ENCODE data around the gene ZNF740. TPM values are rescaled to one million over a fixed set of nuclear protein-coding genes. Genes with fewer than 3 reads are reported as not detected.

The ZNF740 gene
- total and polyA plus RNA-seq, 2 of the 8 experiments (the other 6 are each of a cell fraction or from before 2014, with no cell fraction given), result 8.2 to 40.0 TPM

DNA sequence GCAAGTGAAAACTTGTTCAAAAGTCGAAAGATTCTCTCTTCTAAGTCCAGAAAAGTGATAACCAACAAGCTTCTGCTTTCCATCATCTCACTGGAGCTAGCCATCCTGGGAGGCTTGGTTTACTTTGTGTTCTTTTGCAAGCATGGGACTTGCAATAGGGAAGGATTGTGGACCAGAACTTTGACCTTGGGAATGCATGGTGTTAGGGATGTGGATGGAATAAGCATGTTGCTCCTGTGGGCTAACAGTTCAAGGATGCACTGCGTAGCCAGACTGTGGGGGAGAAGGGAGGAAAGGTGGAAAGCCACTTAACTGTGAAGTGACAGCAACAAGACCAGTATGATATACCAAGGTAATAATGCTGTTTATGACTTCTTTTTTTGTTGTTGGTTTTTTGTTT is 48.7 kb upstream of the ZNF740 start (continued):
- TF ChIP-seq, protein P1, sequence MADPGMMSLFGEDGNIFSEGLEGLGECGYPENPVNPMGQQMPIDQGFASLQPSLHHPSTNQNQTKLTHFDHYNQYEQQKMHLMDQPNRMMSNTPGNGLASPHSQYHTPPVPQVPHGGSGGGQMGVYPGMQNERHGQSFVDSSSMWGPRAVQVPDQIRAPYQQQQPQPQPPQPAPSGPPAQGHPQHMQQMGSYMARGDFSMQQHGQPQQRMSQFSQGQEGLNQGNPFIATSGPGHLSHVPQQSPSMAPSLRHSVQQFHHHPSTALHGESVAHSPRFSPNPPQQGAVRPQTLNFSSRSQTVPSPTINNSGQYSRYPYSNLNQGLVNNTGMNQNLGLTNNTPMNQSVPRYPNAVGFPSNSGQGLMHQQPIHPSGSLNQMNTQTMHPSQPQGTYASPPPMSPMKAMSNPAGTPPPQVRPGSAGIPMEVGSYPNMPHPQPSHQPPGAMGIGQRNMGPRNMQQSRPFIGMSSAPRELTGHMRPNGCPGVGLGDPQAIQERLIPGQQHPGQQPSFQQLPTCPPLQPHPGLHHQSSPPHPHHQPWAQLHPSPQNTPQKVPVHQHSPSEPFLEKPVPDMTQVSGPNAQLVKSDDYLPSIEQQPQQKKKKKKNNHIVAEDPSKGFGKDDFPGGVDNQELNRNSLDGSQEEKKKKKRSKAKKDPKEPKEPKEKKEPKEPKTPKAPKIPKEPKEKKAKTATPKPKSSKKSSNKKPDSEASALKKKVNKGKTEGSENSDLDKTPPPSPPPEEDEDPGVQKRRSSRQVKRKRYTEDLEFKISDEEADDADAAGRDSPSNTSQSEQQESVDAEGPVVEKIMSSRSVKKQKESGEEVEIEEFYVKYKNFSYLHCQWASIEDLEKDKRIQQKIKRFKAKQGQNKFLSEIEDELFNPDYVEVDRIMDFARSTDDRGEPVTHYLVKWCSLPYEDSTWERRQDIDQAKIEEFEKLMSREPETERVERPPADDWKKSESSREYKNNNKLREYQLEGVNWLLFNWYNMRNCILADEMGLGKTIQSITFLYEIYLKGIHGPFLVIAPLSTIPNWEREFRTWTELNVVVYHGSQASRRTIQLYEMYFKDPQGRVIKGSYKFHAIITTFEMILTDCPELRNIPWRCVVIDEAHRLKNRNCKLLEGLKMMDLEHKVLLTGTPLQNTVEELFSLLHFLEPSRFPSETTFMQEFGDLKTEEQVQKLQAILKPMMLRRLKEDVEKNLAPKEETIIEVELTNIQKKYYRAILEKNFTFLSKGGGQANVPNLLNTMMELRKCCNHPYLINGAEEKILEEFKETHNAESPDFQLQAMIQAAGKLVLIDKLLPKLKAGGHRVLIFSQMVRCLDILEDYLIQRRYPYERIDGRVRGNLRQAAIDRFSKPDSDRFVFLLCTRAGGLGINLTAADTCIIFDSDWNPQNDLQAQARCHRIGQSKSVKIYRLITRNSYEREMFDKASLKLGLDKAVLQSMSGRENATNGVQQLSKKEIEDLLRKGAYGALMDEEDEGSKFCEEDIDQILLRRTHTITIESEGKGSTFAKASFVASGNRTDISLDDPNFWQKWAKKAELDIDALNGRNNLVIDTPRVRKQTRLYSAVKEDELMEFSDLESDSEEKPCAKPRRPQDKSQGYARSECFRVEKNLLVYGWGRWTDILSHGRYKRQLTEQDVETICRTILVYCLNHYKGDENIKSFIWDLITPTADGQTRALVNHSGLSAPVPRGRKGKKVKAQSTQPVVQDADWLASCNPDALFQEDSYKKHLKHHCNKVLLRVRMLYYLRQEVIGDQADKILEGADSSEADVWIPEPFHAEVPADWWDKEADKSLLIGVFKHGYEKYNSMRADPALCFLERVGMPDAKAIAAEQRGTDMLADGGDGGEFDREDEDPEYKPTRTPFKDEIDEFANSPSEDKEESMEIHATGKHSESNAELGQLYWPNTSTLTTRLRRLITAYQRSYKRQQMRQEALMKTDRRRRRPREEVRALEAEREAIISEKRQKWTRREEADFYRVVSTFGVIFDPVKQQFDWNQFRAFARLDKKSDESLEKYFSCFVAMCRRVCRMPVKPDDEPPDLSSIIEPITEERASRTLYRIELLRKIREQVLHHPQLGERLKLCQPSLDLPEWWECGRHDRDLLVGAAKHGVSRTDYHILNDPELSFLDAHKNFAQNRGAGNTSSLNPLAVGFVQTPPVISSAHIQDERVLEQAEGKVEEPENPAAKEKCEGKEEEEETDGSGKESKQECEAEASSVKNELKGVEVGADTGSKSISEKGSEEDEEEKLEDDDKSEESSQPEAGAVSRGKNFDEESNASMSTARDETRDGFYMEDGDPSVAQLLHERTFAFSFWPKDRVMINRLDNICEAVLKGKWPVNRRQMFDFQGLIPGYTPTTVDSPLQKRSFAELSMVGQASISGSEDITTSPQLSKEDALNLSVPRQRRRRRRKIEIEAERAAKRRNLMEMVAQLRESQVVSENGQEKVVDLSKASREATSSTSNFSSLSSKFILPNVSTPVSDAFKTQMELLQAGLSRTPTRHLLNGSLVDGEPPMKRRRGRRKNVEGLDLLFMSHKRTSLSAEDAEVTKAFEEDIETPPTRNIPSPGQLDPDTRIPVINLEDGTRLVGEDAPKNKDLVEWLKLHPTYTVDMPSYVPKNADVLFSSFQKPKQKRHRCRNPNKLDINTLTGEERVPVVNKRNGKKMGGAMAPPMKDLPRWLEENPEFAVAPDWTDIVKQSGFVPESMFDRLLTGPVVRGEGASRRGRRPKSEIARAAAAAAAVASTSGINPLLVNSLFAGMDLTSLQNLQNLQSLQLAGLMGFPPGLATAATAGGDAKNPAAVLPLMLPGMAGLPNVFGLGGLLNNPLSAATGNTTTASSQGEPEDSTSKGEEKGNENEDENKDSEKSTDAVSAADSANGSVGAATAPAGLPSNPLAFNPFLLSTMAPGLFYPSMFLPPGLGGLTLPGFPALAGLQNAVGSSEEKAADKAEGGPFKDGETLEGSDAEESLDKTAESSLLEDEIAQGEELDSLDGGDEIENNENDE (IDR thresholded peaks at IDR 0.05; ENCODE audit: insufficient replicate concordance, low read length), result no peak
- TF ChIP-seq SIX5 (IDR thresholded peaks at IDR 0.05; ENCODE audit: low read depth, low read length), result no peak
- TF ChIP-seq KDM1A (IDR thresholded peaks at IDR 0.05; ENCODE audit: borderline replicate concordance, low read length), result no peak
- TF ChIP-seq SAP30 (IDR thresholded peaks at IDR 0.05; ENCODE audit: insufficient read depth, insufficient replicate concordance, low read length), result no peak
- no peak for TF ChIP-seq BACH1 (IDR thresholded peaks at IDR 0.05; ENCODE audit: low read length)
- no peak for TF ChIP-seq CEBPB (IDR thresholded peaks at IDR 0.05; ENCODE audit: low read depth, low read length)
- no peak for TF ChIP-seq TAF1 (IDR thresholded peaks at IDR 0.05; ENCODE audit: low read depth, low read length)
- no peak for TF ChIP-seq JUND (IDR thresholded peaks at IDR 0.05; ENCODE audit: low read length)
- TF ChIP-seq MAFK (IDR thresholded peaks at IDR 0.05; ENCODE audit: low read depth, low read length), result no peak
- TF ChIP-seq POLR2AphosphoS5 (IDR thresholded peaks at IDR 0.05; ENCODE audit: low read depth, low read length), result no peak
